SK-N-SH treated with all-trans-retinoic acid at 6 μM for 48 hours (cell line): ENCODE results near the gene RAB11FIP4.

ENCODE experiments used
- ATAC-seq: fragments of 200-7000 bp; cut with Tn5 transposase; 3 replicates; pipeline ENCODE4 v1.9.1; 2020; ENCODE audit warnings: mild to moderate bottlenecking, moderate library complexity
- ARNTL ChIP-seq: fragments of 450-650 bp; formaldehyde crosslinking; IDR thresholded peaks from 2 replicates; pipeline ENCODE4 v1.5.0; 2020; ENCODE audit warnings: low read depth, mild to moderate bottlenecking, moderate library complexity, borderline replicate concordance
- BACH2 ChIP-seq: fragments of 250-450 bp; sonication (Bioruptor Pico); IDR thresholded peaks from 2 replicates; pipeline ENCODE4 v1.9.0; 2021; ENCODE audit warnings: mild to moderate bottlenecking, borderline replicate concordance
- CREB5 ChIP-seq: fragments of 250-450 bp; sonication (Bioruptor Pico); IDR thresholded peaks from 2 replicates; pipeline ENCODE4 v1.5.1; 2020; ENCODE audit warnings: low read depth, mild to moderate bottlenecking, moderate library complexity
- CSDC2 ChIP-seq: fragments of 250-450 bp; sonication (Bioruptor Pico); IDR thresholded peaks from 2 replicates; pipeline ENCODE4 v1.5.0; 2020; ENCODE audit warnings: mild to moderate bottlenecking, moderate library complexity
- CSRNP3 ChIP-seq: fragments of 250-450 bp; sonication (Bioruptor Pico); IDR thresholded peaks from 2 replicates; pipeline ENCODE4 v1.5.1; 2021; ENCODE audit warnings: mild to moderate bottlenecking, moderate library complexity
- ESRRG ChIP-seq: fragments of 250-450 bp; sonication (Bioruptor Pico); IDR thresholded peaks from 2 replicates; pipeline ENCODE4 v1.6.1; 2021; ENCODE audit warnings: mild to moderate bottlenecking
- GLIS3 ChIP-seq: fragments of 250-450 bp; sonication (Bioruptor Pico); IDR thresholded peaks from 2 replicates; pipeline ENCODE4 v1.5.0; 2020; ENCODE audit warnings: mild to moderate bottlenecking, moderate library complexity
- ISL1 ChIP-seq: fragments of 250-450 bp; sonication (Bioruptor Pico); IDR thresholded peaks from 2 replicates; pipeline ENCODE4 v2.1.2; 2022; ENCODE audit warnings: mild to moderate bottlenecking, moderate library complexity
- OSR1 ChIP-seq: fragments of 250-450 bp; sonication (Bioruptor Pico); IDR thresholded peaks from 2 replicates; pipeline ENCODE4 v1.8.0; 2022; ENCODE audit warnings: moderate library complexity, mild to moderate bottlenecking, inconsistent platforms
- PATZ1 ChIP-seq: fragments of 250-450 bp; sonication (Bioruptor Pico); IDR thresholded peaks from 2 replicates; pipeline ENCODE4 v1.8.0; 2020; ENCODE audit warnings: mild to moderate bottlenecking, moderate library complexity, borderline replicate concordance
- PPARA ChIP-seq: fragments of 250-450 bp; sonication (Bioruptor Pico); IDR thresholded peaks from 2 replicates; pipeline ENCODE4 v1.5.0; 2020; ENCODE audit warnings: mild to moderate bottlenecking, borderline replicate concordance
- RARB ChIP-seq: fragments of 250-450 bp; sonication (Bioruptor Pico); IDR thresholded peaks from 2 replicates; pipeline ENCODE4 v1.8.0; 2021; ENCODE audit warnings: mild to moderate bottlenecking, moderate library complexity
- SNAI2 ChIP-seq: fragments of 250-450 bp; sonication (Bioruptor Pico); IDR thresholded peaks from 2 replicates; pipeline ENCODE4 v1.5.0; 2020; ENCODE audit warnings: mild to moderate bottlenecking, moderate library complexity
- TCF4 ChIP-seq: fragments of 250-450 bp; sonication (Bioruptor Pico); IDR thresholded peaks from 2 replicates; pipeline ENCODE4 v1.8.0; 2021; ENCODE audit warnings: mild to moderate bottlenecking, moderate library complexity, borderline replicate concordance
- TOX ChIP-seq: fragments of 250-450 bp; sonication (Bioruptor Pico); IDR thresholded peaks from 2 replicates; pipeline ENCODE4 v1.8.0; 2021; ENCODE audit warnings: mild to moderate bottlenecking, moderate library complexity, borderline replicate concordance
- ZC3H10 ChIP-seq: fragments of 250-450 bp; sonication (Bioruptor Pico); IDR thresholded peaks from 2 replicates; pipeline ENCODE4 v1.5.1; 2021; ENCODE audit warnings: mild to moderate bottlenecking, moderate library complexity
- ZNF565 ChIP-seq: fragments of 450-650 bp; formaldehyde crosslinking; conservative IDR thresholded peaks from 2 replicates; pipeline ENCODE4 v1.5.0; 2020; ENCODE audit warnings: low read depth, mild to moderate bottlenecking, moderate library complexity
- ZNF70 ChIP-seq: fragments of 450-650 bp; formaldehyde crosslinking; IDR thresholded peaks from 2 replicates; pipeline ENCODE4 v1.5.0; 2020; ENCODE audit warnings: mild to moderate bottlenecking, moderate library complexity
- ZNF8 ChIP-seq: fragments of 450-650 bp; formaldehyde crosslinking; IDR thresholded peaks from 2 replicates; pipeline ENCODE4 v1.5.0; 2020; ENCODE audit warnings: mild to moderate bottlenecking, moderate library complexity
- TF ChIP-seq, protein P1 (sequence below): fragments of 250-450 bp; sonication (Bioruptor Pico); IDR thresholded peaks from 2 replicates; pipeline ENCODE4 v1.8.0; 2021; ENCODE audit warnings: low read depth, mild to moderate bottlenecking, moderate library complexity, borderline replicate concordance

RAB11FIP4 gene

DNA sequence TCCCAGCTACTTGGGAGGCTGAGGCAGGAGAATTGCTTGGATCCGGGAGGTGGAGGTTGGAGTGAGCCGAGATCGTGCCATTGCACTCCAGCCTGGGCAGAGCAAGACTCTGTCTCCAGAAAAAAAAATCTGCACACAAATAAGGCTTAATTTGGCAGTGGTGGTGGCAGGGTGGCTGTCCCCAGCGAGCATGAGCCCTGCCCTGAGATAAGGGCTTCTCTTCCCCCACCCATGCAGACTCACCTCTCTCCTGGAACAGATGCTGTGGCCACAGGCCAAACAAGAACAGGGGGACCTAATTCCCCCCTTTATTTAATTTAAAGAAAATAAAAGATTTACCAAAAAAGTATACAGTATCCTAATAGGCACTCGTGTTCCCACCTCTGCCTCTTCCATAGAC is 157.2 kb downstream of the RAB11FIP4 start:
- no peak for TF ChIP-seq ISL1 (CRISPR knock-in tag)
- no peak for ATAC-seq

- TF ChIP-seq GLIS3 (CRISPR knock-in tag) (no peak), ISL1 (CRISPR knock-in tag) (no peak), CSRNP3 (CRISPR knock-in tag) (no peak), TOX (CRISPR knock-in tag) (no peak), CSDC2 (CRISPR knock-in tag) (no peak), ARNTL (CRISPR knock-in tag) (no peak), OSR1 (no peak), PATZ1 (CRISPR knock-in tag) (no peak), RARB (CRISPR knock-in tag) (no peak), SNAI2 (CRISPR knock-in tag) (no peak), ZNF565 (CRISPR knock-in tag) (no peak), BACH2 (CRISPR knock-in tag) (no peak), PPARA (no peak), ZNF8 (no peak), ESRRG (CRISPR knock-in tag) (no peak)
- TF ChIP-seq, protein P1, sequence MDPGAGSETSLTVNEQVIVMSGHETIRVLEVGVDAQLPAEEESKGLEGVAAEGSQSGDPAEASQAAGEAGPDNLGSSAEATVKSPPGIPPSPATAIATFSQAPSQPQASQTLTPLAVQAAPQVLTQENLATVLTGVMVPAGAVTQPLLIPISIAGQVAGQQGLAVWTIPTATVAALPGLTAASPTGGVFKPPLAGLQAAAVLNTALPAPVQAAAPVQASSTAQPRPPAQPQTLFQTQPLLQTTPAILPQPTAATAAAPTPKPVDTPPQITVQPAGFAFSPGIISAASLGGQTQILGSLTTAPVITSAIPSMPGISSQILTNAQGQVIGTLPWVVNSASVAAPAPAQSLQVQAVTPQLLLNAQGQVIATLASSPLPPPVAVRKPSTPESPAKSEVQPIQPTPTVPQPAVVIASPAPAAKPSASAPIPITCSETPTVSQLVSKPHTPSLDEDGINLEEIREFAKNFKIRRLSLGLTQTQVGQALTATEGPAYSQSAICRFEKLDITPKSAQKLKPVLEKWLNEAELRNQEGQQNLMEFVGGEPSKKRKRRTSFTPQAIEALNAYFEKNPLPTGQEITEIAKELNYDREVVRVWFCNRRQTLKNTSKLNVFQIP (CRISPR knock-in tag): no peak
- ATAC-seq: peak; percentile 24
These were observed 157.6 kb downstream of the RAB11FIP4 start for GRCh38 chr17:31549121-31549524.

DNA sequence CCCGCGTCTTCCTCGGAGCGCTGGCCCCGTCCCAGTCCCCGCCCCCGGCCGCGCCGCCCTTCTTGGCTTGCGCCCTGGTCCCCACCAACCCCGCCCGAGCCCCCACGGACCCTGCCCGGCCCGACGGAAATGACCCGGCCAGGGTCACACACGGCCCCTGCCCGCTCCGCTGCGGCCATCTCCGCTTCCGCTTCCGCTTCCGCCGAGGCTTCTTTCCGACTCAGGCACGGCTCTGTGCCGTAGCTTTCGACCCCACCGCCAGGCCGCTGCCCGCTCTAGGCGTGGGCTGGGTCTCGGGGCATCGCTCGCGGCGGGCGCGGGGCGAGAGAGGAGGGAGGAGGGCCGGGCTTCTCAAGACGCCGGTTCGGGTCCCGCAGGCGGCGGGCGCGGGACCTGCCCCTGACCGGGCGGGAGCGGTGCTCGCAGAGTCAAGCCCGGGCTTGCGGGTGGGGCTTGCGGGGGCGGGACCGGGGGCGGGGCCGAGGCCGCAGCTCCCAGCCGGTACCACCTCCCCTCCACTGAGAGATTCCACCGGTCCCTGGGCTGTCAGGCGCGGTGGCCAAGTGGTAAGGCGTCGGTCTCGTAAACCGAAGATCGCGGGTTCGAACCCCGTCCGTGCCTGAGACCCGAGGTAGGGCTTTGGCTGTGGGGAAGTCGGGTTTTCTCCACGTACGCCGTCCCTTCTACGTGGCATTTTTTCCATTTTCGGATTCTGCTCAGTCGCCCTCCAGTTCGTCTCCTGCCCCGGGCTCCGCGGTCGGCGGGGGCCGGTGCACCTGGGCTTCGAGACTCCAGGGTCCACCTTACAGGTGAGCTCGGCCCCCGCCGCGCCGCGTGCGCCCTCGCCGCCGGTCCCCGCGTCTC is 158.3 kb downstream of the RAB11FIP4 start:
- peak; percentile 88 for ATAC-seq
- TF ChIP-seq CREB5 (CRISPR knock-in tag) (no peak), ZNF70 (CRISPR knock-in tag) (peak; percentile 70; the same call in 1 of the 2 replicates), SNAI2 (CRISPR knock-in tag) (no peak), ARNTL (CRISPR knock-in tag) (no peak)
- TF ChIP-seq, all 23 proteins: peak for 1

GRCh38 chr17:31550389-31551056 is 159.0 kb downstream of the RAB11FIP4 start:
- no peak for TF ChIP-seq TCF4 (CRISPR knock-in tag)
- TF ChIP-seq ZNF70 (CRISPR knock-in tag): peak; percentile 100
- ATAC-seq: peak; percentile 40

DNA sequence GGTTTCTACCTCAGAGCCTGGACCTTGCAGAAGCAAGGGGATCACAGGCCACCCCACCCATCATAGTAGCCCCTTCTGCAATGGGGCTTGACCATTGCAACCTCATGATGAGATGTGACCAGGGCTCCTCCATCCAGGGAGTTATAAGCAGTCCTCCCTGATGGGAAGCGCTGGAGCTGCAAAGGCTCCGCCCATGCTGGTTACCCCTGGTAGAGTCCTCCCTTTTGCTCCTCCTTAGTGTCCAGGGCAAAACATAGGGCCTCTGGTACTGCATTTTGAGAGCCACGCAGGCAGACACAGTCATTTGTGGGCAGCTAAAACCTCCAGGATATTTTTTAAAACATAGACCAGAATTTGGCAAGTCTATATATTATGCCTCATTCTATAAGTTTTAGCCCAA is 161.1 kb downstream of the RAB11FIP4 start:
- ATAC-seq: no peak
- TF ChIP-seq ZC3H10 (CRISPR knock-in tag) (no peak), CSRNP3 (CRISPR knock-in tag) (no peak), BACH2 (CRISPR knock-in tag) (no peak)
